Astrocyte (in vitro differentiated cells and primary cell): ENCODE data around the gene APOH.

Experiments used
- EZH2 ChIP-seq: IDR thresholded peaks from 2 replicates; pipeline ENCODE4 v1.6.1; 2012; ENCODE audit warnings: mild to moderate bottlenecking, low read length, inconsistent platforms; ENCODE audit not compliant: insufficient read depth
- TF ChIP-seq, protein P1 (sequence below): IDR thresholded peaks from 2 replicates; pipeline ENCODE4 v1.5.1; 2011; ENCODE audit warnings: low read depth, mild to moderate bottlenecking, inconsistent platforms, low read length, moderate library complexity; ENCODE audit not compliant: insufficient read depth

DNA sequence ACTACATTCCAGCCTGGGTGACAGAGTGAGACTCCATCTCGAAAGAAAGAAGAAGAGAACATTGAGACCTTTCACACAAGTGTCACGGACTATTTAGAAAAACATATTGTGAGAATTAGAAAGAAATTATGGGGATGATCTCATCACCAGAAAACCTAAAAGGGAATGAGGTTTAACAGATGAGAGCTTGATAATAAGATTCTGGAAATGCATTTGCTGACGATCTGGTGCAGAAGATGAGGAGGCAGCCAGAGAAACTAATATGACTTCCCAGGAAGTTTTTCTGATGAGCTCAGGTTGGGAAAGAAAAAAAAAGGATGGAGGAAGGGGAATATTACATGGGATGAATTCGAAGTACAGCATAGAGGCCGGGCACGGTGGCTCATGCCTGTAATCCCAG, 10.8 kb upstream of the APOH start:
- TF ChIP-seq, protein P1, sequence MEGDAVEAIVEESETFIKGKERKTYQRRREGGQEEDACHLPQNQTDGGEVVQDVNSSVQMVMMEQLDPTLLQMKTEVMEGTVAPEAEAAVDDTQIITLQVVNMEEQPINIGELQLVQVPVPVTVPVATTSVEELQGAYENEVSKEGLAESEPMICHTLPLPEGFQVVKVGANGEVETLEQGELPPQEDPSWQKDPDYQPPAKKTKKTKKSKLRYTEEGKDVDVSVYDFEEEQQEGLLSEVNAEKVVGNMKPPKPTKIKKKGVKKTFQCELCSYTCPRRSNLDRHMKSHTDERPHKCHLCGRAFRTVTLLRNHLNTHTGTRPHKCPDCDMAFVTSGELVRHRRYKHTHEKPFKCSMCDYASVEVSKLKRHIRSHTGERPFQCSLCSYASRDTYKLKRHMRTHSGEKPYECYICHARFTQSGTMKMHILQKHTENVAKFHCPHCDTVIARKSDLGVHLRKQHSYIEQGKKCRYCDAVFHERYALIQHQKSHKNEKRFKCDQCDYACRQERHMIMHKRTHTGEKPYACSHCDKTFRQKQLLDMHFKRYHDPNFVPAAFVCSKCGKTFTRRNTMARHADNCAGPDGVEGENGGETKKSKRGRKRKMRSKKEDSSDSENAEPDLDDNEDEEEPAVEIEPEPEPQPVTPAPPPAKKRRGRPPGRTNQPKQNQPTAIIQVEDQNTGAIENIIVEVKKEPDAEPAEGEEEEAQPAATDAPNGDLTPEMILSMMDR, result no peak
- TF ChIP-seq EZH2, result no peak
